ENCODE data around the gene PPP4R3A.

GRCh38 chr14:91456283-91456682 lies 53.8 kb downstream of the PPP4R3A start:
- TF ChIP-seq CTCF (conservative IDR thresholded peaks at IDR 0.05; ENCODE audit: low read length) (no peak), EZH2phosphoT487 (IDR thresholded peaks at IDR 0.05; ENCODE audit: borderline replicate concordance, low read depth, low read length) (no peak)

Data from OCI-LY7 (cell line).